Gastrocnemius medialis (tissue), 4 donors: ENCODE data around the gene CCDC127. TPM values are rescaled to one million over a fixed set of nuclear protein-coding genes. Genes with fewer than 3 reads are reported as not detected.
"Not testable (repeated sequence)": the region's sequence is repeated elsewhere in the genome, so short reads cannot be mapped to it uniquely, and the experiment has no call there.

Source experiments
- ATAC-seq, 2 donors: fragments of 150-250 bp; one replicate each; pipeline ENCODE4 v1.9.1; 2016
- DNase-seq, 2 donors: peaks; one replicate each; pipeline ENCODE4 v3.0.0-alpha.2; 2019
- H3K27ac ChIP-seq, 4 donors: fragments of 200-600 bp; sonication (generic); 1 replicate in 1 of 4; 2 replicates in 3 of 4; pipeline ENCODE4 v1.5.1; 2016 to 2018; ENCODE audit warnings: mild to moderate bottlenecking in 2 of 4, moderate library complexity in 1 of 4
- H3K27me3 ChIP-seq, 3 donors: fragments of 200-600 bp; sonication (generic) in 2 of 3; 1 replicate in 1 of 3; 2 replicates in 2 of 3; pipeline versions ENCODE4 v1.5.1 to v1.6.0; 2016 to 2019; ENCODE audit warnings: mild to moderate bottlenecking in 1 of 3, moderate library complexity in 1 of 3
- H3K36me3 ChIP-seq, 2 donors: fragments of 200-600 bp; sonication (generic) in 1 of 2; one replicate each; pipeline ENCODE4 v1.5.1; 2017 to 2018
- H3K4me1 ChIP-seq, 2 donors: fragments of 200-600 bp; sonication (generic) in 1 of 2; one replicate each; pipeline ENCODE4 v1.5.1; 2016 to 2017; ENCODE audit warnings: mild to moderate bottlenecking in 2 of 2
- H3K4me3 ChIP-seq, 4 donors: fragments of 200-600 bp; sonication (generic) in 3 of 4; 1 replicate in 1 of 4; 2 replicates in 3 of 4; pipeline ENCODE4 v1.5.1; 2016 to 2019; ENCODE audit warnings: mild to moderate bottlenecking in 2 of 4
- H3K9me3 ChIP-seq, 3 donors: fragments of 200-600 bp; sonication (generic) in 2 of 3; 1 replicate in 1 of 3; 2 replicates in 2 of 3; pipeline ENCODE4 v1.5.1; 2016 to 2019
- CTCF ChIP-seq, 5 experiments: fragments of 450-650 bp in 3 of 5; fragments of 200-600 bp in 2 of 5; sonication (generic) in 2 of 5; IDR thresholded peaks in 4 of 5; conservative IDR thresholded peaks in 1 of 5; 1 replicate in 4 of 5; 2 replicates in 1 of 5; pipeline ENCODE4 v1.5.1; 2016 to 2019; ENCODE audit warnings: antibody characterized with exemption in 5 of 5, mild to moderate bottlenecking in 3 of 5, moderate library complexity in 3 of 5
- POLR2A ChIP-seq, 2 donors: fragments of 450-650 bp; IDR thresholded peaks; one replicate each; pipeline ENCODE4 v1.6.1; 2017; ENCODE audit warnings: antibody characterized with exemption in 2 of 2, mild to moderate bottlenecking in 2 of 2, moderate library complexity in 2 of 2
- in situ Hi-C, 4 donors: fragments of 200-750 bp; cut with MboI; loops; one replicate each; pipeline versions ENCODE4 v1.15.0 to v1.8.0; 2017; ENCODE audit warnings: low sequenced_read_pairs in 4 of 4
- intact Hi-C: fragments of 100-400 bp; cut with DNase I; formaldehyde crosslinking; loops from one replicate; pipeline ENCODE4 v1.15.1; 2023; ENCODE audit warnings: low total_unique reads
- total RNA-seq, 4 donors: library from RNA; depleted of rRNA; stranded (reverse); fragments of >200 nt; gene quantifications; one replicate each; pipeline versions ENCODE4 v1.1.0 to v1.2.3, GENCODE V29; 2016

CCDC127 gene
- total RNA-seq, 4 donors from 2014 or later, result 5.7 to 11.1 (median 7.8) TPM

- TF ChIP-seq CTCF (IDR thresholded peaks at IDR 0.05 in 4 of 5, conservative IDR thresholded peaks at IDR 0.05 in 1 of 5) (no peak), POLR2A (IDR thresholded peaks at IDR 0.05) (no peak)
- intact Hi-C loops, result no loop called here
- Histone ChIP-seq H3K27ac (no peak overlapping the region), H3K4me1 (no peaks in the 10 kb centered on the region), H3K36me3 (peaks cover 0 to 55% of the 10 kb centered on the region in 2 donors), H3K4me3 (no peak overlapping the region), H3K27me3 (no peaks in the 10 kb centered on the region), H3K9me3 (no peaks in the 10 kb centered on the region)
- DNase-seq (no peak), ATAC-seq (no peak)
- in situ Hi-C loops, result no loop called here
Observed at GRCh38 chr5:257148-257547, 39.2 kb upstream of the CCDC127 start.

- in situ Hi-C loops, intact Hi-C loops, H3K4me1 ChIP-seq, ATAC-seq, H3K4me3 ChIP-seq, H3K9me3 ChIP-seq, H3K27ac ChIP-seq, DNase-seq, H3K27me3 ChIP-seq: not testable (repeated sequence)
- H3K36me3 ChIP-seq, result peaks cover 0 to 56% of the 10 kb centered on the region in 2 donors
Observed at GRCh38 chr5:256347-256746, 38.4 kb upstream of the CCDC127 start.

- H3K9me3 ChIP-seq, in situ Hi-C loops, intact Hi-C loops, H3K4me3 ChIP-seq, H3K27me3 ChIP-seq, ATAC-seq, H3K27ac ChIP-seq, DNase-seq, H3K4me1 ChIP-seq: not testable (repeated sequence)
- H3K36me3 ChIP-seq, result peaks cover 0 to 64% of the 10 kb centered on the region in 2 donors
Observed at GRCh38 chr5:255116-255515, 37.2 kb upstream of the CCDC127 start.

- H3K9me3 ChIP-seq, H3K27ac ChIP-seq, DNase-seq, ATAC-seq, H3K27me3 ChIP-seq, H3K4me3 ChIP-seq, H3K4me1 ChIP-seq, in situ Hi-C loops, intact Hi-C loops: not testable (repeated sequence)
- peaks cover under 1 to 72% of the 10 kb centered on the region in 2 donors for H3K36me3 ChIP-seq
Observed at GRCh38 chr5:254322-254721, 36.4 kb upstream of the CCDC127 start.

GRCh38 chr5:252546-252945 lies 34.6 kb upstream of the CCDC127 start:
- in situ Hi-C loops, result no loop called here

GRCh38 chr5:251975-252374 lies 34.0 kb upstream of the CCDC127 start:
- in situ Hi-C loops, intact Hi-C loops, H3K27ac ChIP-seq, H3K4me1 ChIP-seq, ATAC-seq, H3K9me3 ChIP-seq, DNase-seq, H3K27me3 ChIP-seq, H3K4me3 ChIP-seq: not testable (repeated sequence)
- peaks cover 3 to 80% of the 10 kb centered on the region in 2 donors for H3K36me3 ChIP-seq

More at GRCh38 chr5:252546-252945, 34.6 kb upstream of the CCDC127 start:
- intact Hi-C loops, result no loop called here
- Histone ChIP-seq H3K27ac (no peak overlapping the region), H3K9me3 (no peaks in the 10 kb centered on the region), H3K4me3 (no peak overlapping the region), H3K4me1 (no peaks in the 10 kb centered on the region), H3K27me3 (no peaks in the 10 kb centered on the region), H3K36me3 (peaks cover 3 to 81% of the 10 kb centered on the region in 2 donors)
- DNase-seq, result no peak
- no peak for ATAC-seq
- TF ChIP-seq CTCF (IDR thresholded peaks at IDR 0.05 in 4 of 5, conservative IDR thresholded peaks at IDR 0.05 in 1 of 5) (no peak), POLR2A (IDR thresholded peaks at IDR 0.05) (no peak)

- H3K27ac ChIP-seq, in situ Hi-C loops, H3K4me3 ChIP-seq, intact Hi-C loops, DNase-seq, H3K4me1 ChIP-seq, ATAC-seq, H3K9me3 ChIP-seq, H3K27me3 ChIP-seq: not testable (repeated sequence)
- peaks cover 3 to 79% of the 10 kb centered on the region in 2 donors for H3K36me3 ChIP-seq
Observed at GRCh38 chr5:251538-251937, 33.6 kb upstream of the CCDC127 start.

GRCh38 chr5:251016-251415 lies 33.1 kb upstream of the CCDC127 start:
- ATAC-seq, H3K27ac ChIP-seq, in situ Hi-C loops, H3K9me3 ChIP-seq, H3K4me1 ChIP-seq, DNase-seq, H3K27me3 ChIP-seq, intact Hi-C loops, H3K4me3 ChIP-seq: not testable (repeated sequence)
- peaks cover 3 to 79% of the 10 kb centered on the region in 2 donors for H3K36me3 ChIP-seq

GRCh38 chr5:250396-250795 lies 32.4 kb upstream of the CCDC127 start:
- ATAC-seq, H3K27ac ChIP-seq, H3K4me1 ChIP-seq, H3K4me3 ChIP-seq, intact Hi-C loops, in situ Hi-C loops, H3K9me3 ChIP-seq, H3K27me3 ChIP-seq, DNase-seq: not testable (repeated sequence)
- peaks cover 3 to 78% of the 10 kb centered on the region in 2 donors for H3K36me3 ChIP-seq

- peaks cover 3 to 88% of the 10 kb centered on the region in 2 donors for H3K36me3 ChIP-seq
- H3K4me3 ChIP-seq, H3K27me3 ChIP-seq: not testable (repeated sequence)
Observed at GRCh38 chr5:245717-246116, 27.8 kb upstream of the CCDC127 start.

More at GRCh38 chr5:245717-246116, 27.8 kb upstream of the CCDC127 start:
- ATAC-seq, DNase-seq, H3K4me1 ChIP-seq, H3K27ac ChIP-seq, H3K9me3 ChIP-seq, in situ Hi-C loops, intact Hi-C loops: not testable (repeated sequence)
